Measurements from ENCODE around the gene KRT3. TPM values are rescaled to one million over a fixed set of nuclear protein-coding genes. Genes with fewer than 3 reads are reported as not detected.

KRT3 gene
- total RNA-seq, 1 donor from 2014 or later = 0.09 TPM

DNA sequence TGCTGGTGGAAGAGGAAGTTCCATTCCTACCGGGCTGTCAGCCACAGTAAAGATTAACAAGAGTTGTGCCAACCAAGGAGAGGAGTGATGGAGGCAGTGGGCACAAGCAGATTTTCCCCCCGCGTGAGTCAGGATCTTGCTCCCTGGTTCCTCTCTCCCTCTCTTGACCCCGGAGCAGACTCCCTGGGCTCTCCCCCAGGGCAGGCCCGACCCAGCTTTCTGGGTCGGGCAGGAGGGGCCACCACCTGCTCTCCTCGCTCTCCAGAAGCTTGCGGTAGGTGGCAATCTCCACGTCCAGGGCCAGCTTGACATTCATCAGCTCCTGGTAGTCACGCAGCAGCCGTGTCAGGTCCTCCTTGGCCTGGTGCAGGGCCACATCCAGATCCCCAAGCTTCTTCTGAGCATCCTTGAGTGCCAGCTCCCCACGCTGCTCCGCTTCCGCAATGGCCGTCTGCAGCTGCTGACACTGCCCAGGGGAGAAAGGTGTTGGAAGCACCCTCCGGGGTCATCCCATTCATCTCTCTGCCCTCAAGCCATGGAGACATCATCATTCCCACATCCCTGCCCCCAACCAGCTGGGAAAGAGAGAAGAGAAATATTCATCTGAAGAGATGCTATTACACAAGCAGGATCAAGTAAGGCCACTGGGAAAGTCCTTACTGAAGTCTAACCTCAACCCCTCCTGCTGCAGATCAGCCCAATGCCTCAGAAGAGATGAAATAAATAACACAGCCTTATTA lies 27.0 kb upstream of the KRT3 start:
- peaks cover 3% of the 10 kb centered on the region for H3K9me3 Mint-ChIP-seq (ENCODE audit: unreplicated experiment)
- peaks cover 17% of the 10 kb centered on the region for H3K4me1 Mint-ChIP-seq (ENCODE audit: low read depth, unreplicated experiment)
- no peak overlapping the region for H3K27ac Mint-ChIP-seq (ENCODE audit: unreplicated experiment)
- no peaks in the 10 kb centered on the region for H3K36me3 ChIP-seq (ENCODE audit: insufficient read depth, low read length)
- peaks cover 4% of the 10 kb centered on the region for H3K36me3 Mint-ChIP-seq (ENCODE audit: low read depth, unreplicated experiment)
- peaks cover 4% of the 10 kb centered on the region for H3K27me3 ChIP-seq (ENCODE audit: insufficient read depth, low read length)
- no peak overlapping the region for H3K9ac ChIP-seq (ENCODE audit: low read length)
- no peak for FAIRE-seq
- no peaks in the 10 kb centered on the region for H4K20me1 ChIP-seq (ENCODE audit: insufficient read depth, low read length)
- H3K9me3 ChIP-seq (ENCODE audit: insufficient read depth, low read depth, low read length) = no peaks in the 10 kb centered on the region
- H3K27me3 Mint-ChIP-seq (ENCODE audit: low read depth, unreplicated experiment) = peaks cover 60% of the 10 kb centered on the region
- H3K27ac ChIP-seq (ENCODE audit: low read depth, low read length) = no peak overlapping the region
- H2AFZ ChIP-seq (ENCODE audit: low read depth, low read length) = no peak overlapping the region
- no peak overlapping the region for H3K4me3 Mint-ChIP-seq (ENCODE audit: unreplicated experiment)
- no peaks in the 10 kb centered on the region for H3K79me2 ChIP-seq (ENCODE audit: insufficient read depth, low read length)
- H3K4me3 ChIP-seq (ENCODE audit: insufficient read depth, low read depth, low read length) = no peak overlapping the region
- no peak for TF ChIP-seq EZH2 (IDR thresholded peaks at IDR 0.05; ENCODE audit: insufficient read depth, low read length)
- TF ChIP-seq, protein P1, sequence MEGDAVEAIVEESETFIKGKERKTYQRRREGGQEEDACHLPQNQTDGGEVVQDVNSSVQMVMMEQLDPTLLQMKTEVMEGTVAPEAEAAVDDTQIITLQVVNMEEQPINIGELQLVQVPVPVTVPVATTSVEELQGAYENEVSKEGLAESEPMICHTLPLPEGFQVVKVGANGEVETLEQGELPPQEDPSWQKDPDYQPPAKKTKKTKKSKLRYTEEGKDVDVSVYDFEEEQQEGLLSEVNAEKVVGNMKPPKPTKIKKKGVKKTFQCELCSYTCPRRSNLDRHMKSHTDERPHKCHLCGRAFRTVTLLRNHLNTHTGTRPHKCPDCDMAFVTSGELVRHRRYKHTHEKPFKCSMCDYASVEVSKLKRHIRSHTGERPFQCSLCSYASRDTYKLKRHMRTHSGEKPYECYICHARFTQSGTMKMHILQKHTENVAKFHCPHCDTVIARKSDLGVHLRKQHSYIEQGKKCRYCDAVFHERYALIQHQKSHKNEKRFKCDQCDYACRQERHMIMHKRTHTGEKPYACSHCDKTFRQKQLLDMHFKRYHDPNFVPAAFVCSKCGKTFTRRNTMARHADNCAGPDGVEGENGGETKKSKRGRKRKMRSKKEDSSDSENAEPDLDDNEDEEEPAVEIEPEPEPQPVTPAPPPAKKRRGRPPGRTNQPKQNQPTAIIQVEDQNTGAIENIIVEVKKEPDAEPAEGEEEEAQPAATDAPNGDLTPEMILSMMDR (IDR thresholded peaks at IDR 0.05; ENCODE audit: insufficient read depth, low read depth, low read length) = no peak
- peaks cover 8% of the 10 kb centered on the region for H3K4me1 ChIP-seq (ENCODE audit: insufficient read depth, low read length)
- DNase-seq (ENCODE audit: low read depth) = no peak
- no peak overlapping the region for H3K4me2 ChIP-seq (ENCODE audit: low read length)

DNA sequence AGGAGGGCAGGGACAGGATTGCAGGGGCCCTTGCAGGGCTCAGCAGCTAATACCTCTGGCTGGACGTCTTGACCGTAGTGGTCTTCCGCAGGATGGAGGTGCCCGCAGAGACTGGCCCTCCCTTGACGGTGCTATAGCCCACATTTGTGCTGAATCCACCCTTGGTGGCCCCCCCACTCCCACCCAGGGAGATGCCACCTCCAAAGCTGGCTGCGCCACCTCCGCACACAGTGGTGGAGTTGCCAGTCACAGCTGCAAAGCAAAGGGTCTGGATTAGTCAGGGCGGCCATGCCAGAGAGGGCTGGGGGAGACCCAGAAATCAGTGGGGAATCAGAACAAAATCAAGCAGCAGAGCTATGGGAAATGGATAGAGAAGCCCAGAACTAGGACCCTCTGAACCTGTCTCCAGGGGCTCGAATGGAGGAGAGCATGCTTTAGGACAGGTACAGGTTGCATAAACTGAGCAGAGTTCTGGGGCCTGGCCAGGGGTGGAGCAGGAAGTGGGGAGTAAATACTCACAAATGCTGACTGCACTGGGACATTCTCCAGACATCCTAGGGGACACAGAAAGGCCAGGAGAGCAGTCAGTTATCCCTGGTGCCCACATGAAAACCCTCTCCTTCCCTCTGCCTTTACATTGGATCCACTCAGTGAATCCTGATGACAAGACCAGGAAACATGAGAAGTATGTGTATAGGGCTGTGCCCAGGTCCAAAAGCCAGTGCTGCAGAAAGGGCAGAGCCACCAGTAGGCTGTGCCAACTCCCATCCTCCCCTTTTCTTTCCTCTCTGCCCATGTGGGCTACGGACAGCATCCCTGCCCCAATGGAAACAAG lies 26.1 kb upstream of the KRT3 start:
- Histone ChIP-seq H2AFZ (ENCODE audit: low read depth, low read length) (no peak overlapping the region), H3K4me1 (ENCODE audit: insufficient read depth, low read length) (peaks cover 6% of the 10 kb centered on the region), H3K27me3 (ENCODE audit: insufficient read depth, low read length) (peaks cover 4% of the 10 kb centered on the region), H3K4me3 (ENCODE audit: insufficient read depth, low read depth, low read length) (no peak overlapping the region), H3K4me2 (ENCODE audit: low read length) (no peak overlapping the region), H3K27ac (ENCODE audit: low read depth, low read length) (no peak overlapping the region), H3K9me3 (ENCODE audit: insufficient read depth, low read depth, low read length) (no peaks in the 10 kb centered on the region), H4K20me1 (ENCODE audit: insufficient read depth, low read length) (no peaks in the 10 kb centered on the region), H3K79me2 (ENCODE audit: insufficient read depth, low read length) (no peaks in the 10 kb centered on the region), H3K36me3 (ENCODE audit: insufficient read depth, low read length) (no peaks in the 10 kb centered on the region), H3K9ac (ENCODE audit: low read length) (no peak overlapping the region)
- peaks cover 67% of the 10 kb centered on the region for H3K27me3 Mint-ChIP-seq (ENCODE audit: low read depth, unreplicated experiment)
- peaks cover 4% of the 10 kb centered on the region for H3K36me3 Mint-ChIP-seq (ENCODE audit: low read depth, unreplicated experiment)
- DNase-seq (ENCODE audit: low read depth) (no peak), FAIRE-seq (no peak)
- TF ChIP-seq, protein P1 (IDR thresholded peaks at IDR 0.05; ENCODE audit: insufficient read depth, low read depth, low read length) = no peak
- TF ChIP-seq EZH2 (IDR thresholded peaks at IDR 0.05; ENCODE audit: insufficient read depth, low read length) = no peak
- H3K4me1 Mint-ChIP-seq (ENCODE audit: low read depth, unreplicated experiment) = peaks cover 8% of the 10 kb centered on the region
- H3K4me3 Mint-ChIP-seq (ENCODE audit: unreplicated experiment) = no peak overlapping the region
- no peak overlapping the region for H3K27ac Mint-ChIP-seq (ENCODE audit: unreplicated experiment)
- peaks cover 3% of the 10 kb centered on the region for H3K9me3 Mint-ChIP-seq (ENCODE audit: unreplicated experiment)

Measured in astrocyte (in vitro differentiated cells and primary cell).